ENCODE data around the gene IARS2.

GRCh38 chr1:220127076-220127475 is 33.1 kb downstream of the IARS2 start:
- TF ChIP-seq, protein P1, sequence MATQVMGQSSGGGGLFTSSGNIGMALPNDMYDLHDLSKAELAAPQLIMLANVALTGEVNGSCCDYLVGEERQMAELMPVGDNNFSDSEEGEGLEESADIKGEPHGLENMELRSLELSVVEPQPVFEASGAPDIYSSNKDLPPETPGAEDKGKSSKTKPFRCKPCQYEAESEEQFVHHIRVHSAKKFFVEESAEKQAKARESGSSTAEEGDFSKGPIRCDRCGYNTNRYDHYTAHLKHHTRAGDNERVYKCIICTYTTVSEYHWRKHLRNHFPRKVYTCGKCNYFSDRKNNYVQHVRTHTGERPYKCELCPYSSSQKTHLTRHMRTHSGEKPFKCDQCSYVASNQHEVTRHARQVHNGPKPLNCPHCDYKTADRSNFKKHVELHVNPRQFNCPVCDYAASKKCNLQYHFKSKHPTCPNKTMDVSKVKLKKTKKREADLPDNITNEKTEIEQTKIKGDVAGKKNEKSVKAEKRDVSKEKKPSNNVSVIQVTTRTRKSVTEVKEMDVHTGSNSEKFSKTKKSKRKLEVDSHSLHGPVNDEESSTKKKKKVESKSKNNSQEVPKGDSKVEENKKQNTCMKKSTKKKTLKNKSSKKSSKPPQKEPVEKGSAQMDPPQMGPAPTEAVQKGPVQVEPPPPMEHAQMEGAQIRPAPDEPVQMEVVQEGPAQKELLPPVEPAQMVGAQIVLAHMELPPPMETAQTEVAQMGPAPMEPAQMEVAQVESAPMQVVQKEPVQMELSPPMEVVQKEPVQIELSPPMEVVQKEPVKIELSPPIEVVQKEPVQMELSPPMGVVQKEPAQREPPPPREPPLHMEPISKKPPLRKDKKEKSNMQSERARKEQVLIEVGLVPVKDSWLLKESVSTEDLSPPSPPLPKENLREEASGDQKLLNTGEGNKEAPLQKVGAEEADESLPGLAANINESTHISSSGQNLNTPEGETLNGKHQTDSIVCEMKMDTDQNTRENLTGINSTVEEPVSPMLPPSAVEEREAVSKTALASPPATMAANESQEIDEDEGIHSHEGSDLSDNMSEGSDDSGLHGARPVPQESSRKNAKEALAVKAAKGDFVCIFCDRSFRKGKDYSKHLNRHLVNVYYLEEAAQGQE (IDR thresholded peaks at IDR 0.05; ENCODE audit: insufficient replicate concordance, low read depth) = no peak
- TF ChIP-seq, protein P2, sequence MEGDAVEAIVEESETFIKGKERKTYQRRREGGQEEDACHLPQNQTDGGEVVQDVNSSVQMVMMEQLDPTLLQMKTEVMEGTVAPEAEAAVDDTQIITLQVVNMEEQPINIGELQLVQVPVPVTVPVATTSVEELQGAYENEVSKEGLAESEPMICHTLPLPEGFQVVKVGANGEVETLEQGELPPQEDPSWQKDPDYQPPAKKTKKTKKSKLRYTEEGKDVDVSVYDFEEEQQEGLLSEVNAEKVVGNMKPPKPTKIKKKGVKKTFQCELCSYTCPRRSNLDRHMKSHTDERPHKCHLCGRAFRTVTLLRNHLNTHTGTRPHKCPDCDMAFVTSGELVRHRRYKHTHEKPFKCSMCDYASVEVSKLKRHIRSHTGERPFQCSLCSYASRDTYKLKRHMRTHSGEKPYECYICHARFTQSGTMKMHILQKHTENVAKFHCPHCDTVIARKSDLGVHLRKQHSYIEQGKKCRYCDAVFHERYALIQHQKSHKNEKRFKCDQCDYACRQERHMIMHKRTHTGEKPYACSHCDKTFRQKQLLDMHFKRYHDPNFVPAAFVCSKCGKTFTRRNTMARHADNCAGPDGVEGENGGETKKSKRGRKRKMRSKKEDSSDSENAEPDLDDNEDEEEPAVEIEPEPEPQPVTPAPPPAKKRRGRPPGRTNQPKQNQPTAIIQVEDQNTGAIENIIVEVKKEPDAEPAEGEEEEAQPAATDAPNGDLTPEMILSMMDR (IDR thresholded peaks at IDR 0.05; ENCODE audit: insufficient read depth, low read length) = no peak
- TF ChIP-seq POLR2AphosphoS5 (IDR thresholded peaks at IDR 0.05; ENCODE audit: low read depth) (no peak), GABPA (IDR thresholded peaks at IDR 0.05; ENCODE audit: low read depth) (no peak), SPI1 (IDR thresholded peaks at IDR 0.05; ENCODE audit: borderline replicate concordance, low read depth) (no peak)

Data from HL-60 (cell line).